HEK293 (cell line): ENCODE measurements around the gene DLX3.

Experiments used
- HOXA7 ChIP-seq: sonication (generic); formaldehyde crosslinking; IDR thresholded peaks from 2 replicates; pipeline ENCODE4 v1.8.1; 2022; ENCODE audit warnings: missing genetic modification reagents, borderline replicate concordance
- KLF1 ChIP-seq: fragments of 450-650 bp; formaldehyde crosslinking; IDR thresholded peaks from 2 replicates; pipeline ENCODE4 v1.5.1; 2016; ENCODE audit warnings: missing biosample characterization, missing genetic modification characterization
- REST ChIP-seq: fragments of 450-650 bp; formaldehyde crosslinking; IDR thresholded peaks from 2 replicates; pipeline ENCODE4 v1.5.1; 2016; ENCODE audit warnings: missing biosample characterization, missing genetic modification characterization
- SETDB1 ChIP-seq: IDR thresholded peaks from one replicate; pipeline ENCODE4 v1.6.1; 2017; ENCODE audit warnings: mild to moderate bottlenecking, low read length, moderate library complexity, mixed read lengths; ENCODE audit not compliant: insufficient read length
- SP2 ChIP-seq: fragments of 450-650 bp; formaldehyde crosslinking; IDR thresholded peaks from 2 replicates; pipeline ENCODE4 v1.5.1; 2016; ENCODE audit warnings: missing biosample characterization, missing genetic modification characterization
- YY1 ChIP-seq: fragments of 450-650 bp; formaldehyde crosslinking; IDR thresholded peaks from 2 replicates; pipeline ENCODE4 v1.5.1; 2018; ENCODE audit warnings: missing biosample characterization, missing genetic modification characterization
- ZBTB20 ChIP-seq: fragments of 450-650 bp; formaldehyde crosslinking; IDR thresholded peaks from 2 replicates; pipeline ENCODE4 v1.5.1; 2016; ENCODE audit warnings: missing biosample characterization, missing genetic modification characterization
- ZNF184 ChIP-seq: fragments of 450-650 bp; IDR thresholded peaks from 2 replicates; pipeline ENCODE4 v1.5.1; 2018; ENCODE audit warnings: missing biosample characterization, mild to moderate bottlenecking, missing genetic modification characterization
- ZNF274 ChIP-seq, 2 experiments: fragments of 200-500 bp in 1 of 2; fragments of 450-650 bp in 1 of 2; sonication (Bioruptor generic) in 1 of 2; formaldehyde crosslinking in 1 of 2; IDR thresholded peaks; 2 replicates each; pipeline versions ENCODE4 v1.5.1 to v1.6.1; 2014 to 2016; ENCODE audit warnings: borderline replicate concordance in 1 of 2, inconsistent platforms in 1 of 2, low read length in 1 of 2, missing biosample characterization in 1 of 2, missing genetic modification characterization in 1 of 2
- ZNF626 ChIP-seq: fragments of 450-650 bp; sonication (Bioruptor Pico); formaldehyde crosslinking; IDR thresholded peaks from 2 replicates; pipeline ENCODE4 v1.5.1; 2018; ENCODE audit warnings: missing biosample characterization, missing genetic modification characterization, inconsistent platforms
- ZNF629 ChIP-seq: fragments of 450-650 bp; formaldehyde crosslinking; IDR thresholded peaks from 2 replicates; pipeline ENCODE4 v1.5.1; 2017; ENCODE audit warnings: missing biosample characterization, missing genetic modification characterization
- ZNF776 ChIP-seq: fragments of 450-650 bp; formaldehyde crosslinking; IDR thresholded peaks from 2 replicates; pipeline ENCODE4 v1.5.0; 2017; ENCODE audit warnings: missing biosample characterization, missing genetic modification characterization, borderline replicate concordance
- TF ChIP-seq, protein P1 (sequence below): fragments of 450-650 bp; formaldehyde crosslinking; IDR thresholded peaks from 2 replicates; pipeline ENCODE4 v1.5.1; 2016; ENCODE audit warnings: missing biosample characterization, missing genetic modification characterization

DNA sequence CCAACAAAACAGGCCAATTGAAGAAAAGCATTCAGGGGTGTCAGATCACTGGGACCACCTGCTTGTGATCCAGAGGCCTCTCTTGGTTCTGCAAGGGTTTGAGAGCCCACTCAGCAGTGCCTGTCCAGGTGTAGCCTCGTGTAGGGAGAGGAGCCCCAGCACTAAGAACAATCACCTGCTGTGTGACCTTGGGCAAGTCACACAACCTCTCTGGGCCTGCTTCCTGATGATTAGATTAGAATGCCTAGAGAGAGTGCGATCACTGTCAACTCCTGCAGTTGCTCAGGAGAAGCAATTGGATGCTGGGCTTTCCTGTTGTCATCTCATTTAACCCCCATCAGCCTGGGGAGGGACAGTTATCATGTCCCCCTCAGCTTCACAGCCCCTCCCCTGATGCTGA, 10.2 kb downstream of the DLX3 start:
- no peak for TF ChIP-seq ZNF626 (tag by site-specific recombination)
- TF ChIP-seq KLF1 (tag by site-specific recombination) = no peak
- TF ChIP-seq, protein P1, sequence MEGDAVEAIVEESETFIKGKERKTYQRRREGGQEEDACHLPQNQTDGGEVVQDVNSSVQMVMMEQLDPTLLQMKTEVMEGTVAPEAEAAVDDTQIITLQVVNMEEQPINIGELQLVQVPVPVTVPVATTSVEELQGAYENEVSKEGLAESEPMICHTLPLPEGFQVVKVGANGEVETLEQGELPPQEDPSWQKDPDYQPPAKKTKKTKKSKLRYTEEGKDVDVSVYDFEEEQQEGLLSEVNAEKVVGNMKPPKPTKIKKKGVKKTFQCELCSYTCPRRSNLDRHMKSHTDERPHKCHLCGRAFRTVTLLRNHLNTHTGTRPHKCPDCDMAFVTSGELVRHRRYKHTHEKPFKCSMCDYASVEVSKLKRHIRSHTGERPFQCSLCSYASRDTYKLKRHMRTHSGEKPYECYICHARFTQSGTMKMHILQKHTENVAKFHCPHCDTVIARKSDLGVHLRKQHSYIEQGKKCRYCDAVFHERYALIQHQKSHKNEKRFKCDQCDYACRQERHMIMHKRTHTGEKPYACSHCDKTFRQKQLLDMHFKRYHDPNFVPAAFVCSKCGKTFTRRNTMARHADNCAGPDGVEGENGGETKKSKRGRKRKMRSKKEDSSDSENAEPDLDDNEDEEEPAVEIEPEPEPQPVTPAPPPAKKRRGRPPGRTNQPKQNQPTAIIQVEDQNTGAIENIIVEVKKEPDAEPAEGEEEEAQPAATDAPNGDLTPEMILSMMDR (tag by site-specific recombination) = no peak
- TF ChIP-seq ZNF274 (IDR thresholded peaks at IDR 0.05; ENCODE audit: low read length) = no peak
- no peak for TF ChIP-seq ZNF274 (tag by site-specific recombination; IDR thresholded peaks at IDR 0.05; ENCODE audit: borderline replicate concordance)
- no peak for TF ChIP-seq SP2 (tag by site-specific recombination)
- no peak for TF ChIP-seq ZNF629 (tag by site-specific recombination)
- no peak for TF ChIP-seq SETDB1
- no peak for TF ChIP-seq REST (tag by site-specific recombination)
- no peak for TF ChIP-seq ZNF184 (tag by site-specific recombination)
- no peak for TF ChIP-seq YY1 (tag by site-specific recombination)
- TF ChIP-seq HOXA7 = no peak
- no peak for TF ChIP-seq ZBTB20 (tag by site-specific recombination)
- no peak for TF ChIP-seq ZNF776 (tag by site-specific recombination)
